Upper lobe of left lung (tissue), 4 donors: ENCODE results near the gene SLC38A3.

ENCODE experiments used
- CTCF ChIP-seq, 6 experiments: fragments of 450-650 bp in 4 of 6; fragments of 200-600 bp in 2 of 6; sonication (generic) in 2 of 6; IDR thresholded peaks; one replicate each; pipeline ENCODE4 v1.5.1; 2016 to 2019; ENCODE audit warnings: antibody characterized with exemption in 6 of 6
- EP300 ChIP-seq, 4 donors: sonication (generic); formaldehyde crosslinking; IDR thresholded peaks; one replicate each; pipeline ENCODE4 v1.5.1; 2017; ENCODE audit warnings: antibody characterized with exemption in 4 of 4, control low read depth in 2 of 4
- POLR2A ChIP-seq, 4 donors: fragments of 450-650 bp; IDR thresholded peaks; one replicate each; pipeline ENCODE4 v1.5.1; 2016 to 2017; ENCODE audit warnings: antibody characterized with exemption in 4 of 4, mild to moderate bottlenecking in 2 of 4
- POLR2AphosphoS5 ChIP-seq, 2 donors: sonication (generic); formaldehyde crosslinking; IDR thresholded peaks; one replicate each; pipeline ENCODE4 v1.5.1; 2017; ENCODE audit warnings: antibody characterized with exemption in 2 of 2

GRCh38 chr3:50190936-50191660 is 14.0 kb upstream of the SLC38A3 start, which contains the start of gene GNAT1:
- TF ChIP-seq CTCF (IDR thresholded peaks at IDR 0.05) (no peak), POLR2A (IDR thresholded peaks at IDR 0.05) (no peak), EP300 (IDR thresholded peaks at IDR 0.05) (no peak), POLR2AphosphoS5 (IDR thresholded peaks at IDR 0.05) (no peak)
